ENCODE data around the gene TXNDC5. TPM values are rescaled to one million over a fixed set of nuclear protein-coding genes. Genes with fewer than 3 reads are reported as not detected.
"Not testable (repeated sequence)": the region's sequence is repeated elsewhere in the genome, so short reads cannot be mapped to it uniquely, and the experiment has no call there.

Gene TXNDC5
- total RNA-seq, 1 donor from 2014 or later: 192 TPM

DNA sequence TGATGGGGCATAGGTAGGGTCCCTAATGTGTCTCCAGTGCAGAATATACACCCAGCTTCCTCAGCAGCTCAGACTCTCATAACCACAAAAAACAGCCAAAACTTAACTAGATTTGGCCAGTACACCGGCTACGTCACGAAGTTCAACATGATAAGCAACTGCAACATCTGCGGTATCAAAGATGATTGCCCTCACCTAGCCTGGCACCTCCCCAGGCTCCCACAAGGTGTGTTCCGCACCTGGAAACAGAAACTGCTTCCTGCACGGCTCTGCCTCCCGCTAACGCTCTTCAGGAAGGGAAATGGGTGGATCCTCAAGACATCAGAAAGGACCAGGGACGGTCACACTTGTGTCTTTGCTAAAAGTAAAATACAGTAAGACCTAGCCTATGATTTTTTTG, 9.5 kb downstream of the TXNDC5 start:
- Histone ChIP-seq H3K9me3 (no peaks in the 10 kb centered on the region), H3K27ac (no peak overlapping the region), H3K4me1 (no peaks in the 10 kb centered on the region), H3K4me3 (no peak overlapping the region), H3K36me3 (peaks cover 73 to 85% of the 10 kb centered on the region in 2 donors), H3K27me3 (no peaks in the 10 kb centered on the region)
- no peak for DNase-seq (ENCODE audit: low spot score in 2 of 2)
- intact Hi-C loops (cut with DNase I): no loop called here
- TF ChIP-seq, protein P1, sequence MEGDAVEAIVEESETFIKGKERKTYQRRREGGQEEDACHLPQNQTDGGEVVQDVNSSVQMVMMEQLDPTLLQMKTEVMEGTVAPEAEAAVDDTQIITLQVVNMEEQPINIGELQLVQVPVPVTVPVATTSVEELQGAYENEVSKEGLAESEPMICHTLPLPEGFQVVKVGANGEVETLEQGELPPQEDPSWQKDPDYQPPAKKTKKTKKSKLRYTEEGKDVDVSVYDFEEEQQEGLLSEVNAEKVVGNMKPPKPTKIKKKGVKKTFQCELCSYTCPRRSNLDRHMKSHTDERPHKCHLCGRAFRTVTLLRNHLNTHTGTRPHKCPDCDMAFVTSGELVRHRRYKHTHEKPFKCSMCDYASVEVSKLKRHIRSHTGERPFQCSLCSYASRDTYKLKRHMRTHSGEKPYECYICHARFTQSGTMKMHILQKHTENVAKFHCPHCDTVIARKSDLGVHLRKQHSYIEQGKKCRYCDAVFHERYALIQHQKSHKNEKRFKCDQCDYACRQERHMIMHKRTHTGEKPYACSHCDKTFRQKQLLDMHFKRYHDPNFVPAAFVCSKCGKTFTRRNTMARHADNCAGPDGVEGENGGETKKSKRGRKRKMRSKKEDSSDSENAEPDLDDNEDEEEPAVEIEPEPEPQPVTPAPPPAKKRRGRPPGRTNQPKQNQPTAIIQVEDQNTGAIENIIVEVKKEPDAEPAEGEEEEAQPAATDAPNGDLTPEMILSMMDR (IDR thresholded peaks at IDR 0.05): no peak

DNA sequence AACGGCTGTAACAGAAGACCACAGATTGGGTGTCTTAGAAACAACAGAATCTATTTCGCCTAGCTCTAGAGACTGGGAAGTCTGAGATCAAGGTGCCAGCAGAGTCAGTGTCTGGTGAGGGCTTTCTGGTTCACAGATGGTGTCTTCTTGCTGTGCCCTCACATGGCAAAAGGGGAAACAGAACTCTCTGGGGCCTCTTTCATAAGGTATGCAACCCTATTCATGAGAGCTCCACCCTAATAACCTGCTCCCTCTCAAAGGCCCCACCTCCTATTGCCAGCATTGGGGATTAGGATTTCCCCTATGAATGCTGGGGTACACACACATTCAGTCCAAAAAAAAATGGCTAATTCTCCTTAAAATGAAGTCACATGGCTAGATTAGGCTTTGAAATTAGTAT, 10.0 kb downstream of the TXNDC5 start:
- DNase-seq (ENCODE audit: low spot score in 2 of 2): no peak
- TF ChIP-seq, protein P1 (IDR thresholded peaks at IDR 0.05): no peak
- Histone ChIP-seq H3K27me3 (no peaks in the 10 kb centered on the region), H3K4me3 (no peak overlapping the region), H3K36me3 (peaks cover 76 to 90% of the 10 kb centered on the region in 2 donors), H3K9me3 (no peaks in the 10 kb centered on the region), H3K4me1 (no peaks in the 10 kb centered on the region), H3K27ac (no peak overlapping the region)
- intact Hi-C loops (cut with DNase I): no loop called here

DNA sequence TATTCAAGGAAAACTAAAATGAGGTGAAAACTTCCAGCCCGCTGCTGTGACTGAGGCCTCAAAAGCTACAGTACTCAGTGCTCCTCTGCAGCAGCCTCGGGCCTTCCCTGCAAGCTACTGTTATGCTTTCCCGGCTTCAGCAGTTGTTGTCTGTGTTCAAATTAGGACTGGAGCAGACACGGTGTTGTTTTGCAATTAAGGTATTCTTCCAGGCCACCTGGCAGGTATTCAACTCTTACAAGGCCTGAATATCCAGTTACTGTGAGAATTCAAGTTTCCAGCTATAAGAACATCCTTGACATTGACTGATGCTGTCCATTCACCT, 10.7 kb downstream of the TXNDC5 start:
- intact Hi-C loops (cut with DNase I): no loop called here
- peaks cover 84 to 97% of the 10 kb centered on the region in 2 donors for H3K36me3 ChIP-seq
- TF ChIP-seq, protein P1 (IDR thresholded peaks at IDR 0.05): no peak

DNA sequence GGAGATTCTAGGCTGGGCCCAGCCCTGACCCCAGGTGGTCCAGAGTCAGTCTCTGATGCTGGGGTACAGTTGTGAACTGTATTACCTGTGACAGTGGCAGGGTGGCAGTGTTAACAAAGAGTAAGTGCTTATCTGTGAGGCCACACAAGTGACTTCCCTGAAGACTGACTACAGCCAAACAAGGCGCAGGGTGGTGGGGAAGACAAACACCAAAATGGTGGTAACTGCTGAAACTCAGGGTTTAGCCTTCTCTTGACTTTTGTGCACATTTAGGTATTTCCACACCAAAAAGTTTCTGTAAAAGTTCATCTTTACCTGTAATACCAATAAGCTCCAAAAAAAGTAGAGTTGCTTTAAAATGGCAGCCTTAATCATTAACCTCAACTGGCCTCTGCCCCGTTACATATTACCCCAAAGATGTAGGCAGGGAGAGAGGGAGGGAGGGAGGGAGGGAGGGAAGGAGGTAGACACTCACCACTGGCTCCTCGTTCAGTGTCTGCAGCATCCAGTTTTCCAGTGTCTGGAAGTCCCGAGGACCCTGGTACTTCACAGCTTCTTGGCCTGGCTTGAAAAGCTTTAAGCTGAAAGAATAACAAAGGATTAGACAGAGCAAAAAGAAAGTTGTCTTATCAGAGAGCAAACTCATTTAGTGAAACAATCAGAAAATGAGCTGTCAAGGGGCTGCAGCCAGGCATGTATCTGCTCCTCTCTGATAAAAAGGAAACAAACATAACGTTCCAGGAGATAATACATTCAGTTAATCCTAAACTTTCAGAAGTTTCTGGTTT, 11.3 kb downstream of the TXNDC5 start:
- H3K4me3 ChIP-seq: no peak overlapping the region
- intact Hi-C loops (cut with DNase I): no loop called here
- DNase-seq (ENCODE audit: low spot score in 2 of 2): no peak
- TF ChIP-seq, protein P1 (IDR thresholded peaks at IDR 0.05): no peak
- H3K36me3 ChIP-seq: peaks cover 85 to 100% of the 10 kb centered on the region in 2 donors
- no peaks in the 10 kb centered on the region for H3K27me3 ChIP-seq
- no peak overlapping the region for H3K27ac ChIP-seq
- no peaks in the 10 kb centered on the region for H3K4me1 ChIP-seq
- H3K9me3 ChIP-seq: no peaks in the 10 kb centered on the region

More for the DNA sequence above, 10.7 kb downstream of the TXNDC5 start:
- no peak overlapping the region for H3K4me3 ChIP-seq
- H3K27me3 ChIP-seq: no peaks in the 10 kb centered on the region
- no peaks in the 10 kb centered on the region for H3K4me1 ChIP-seq
- no peak overlapping the region for H3K27ac ChIP-seq
- DNase-seq (ENCODE audit: low spot score in 2 of 2): no peak
- no peaks in the 10 kb centered on the region for H3K9me3 ChIP-seq

DNA sequence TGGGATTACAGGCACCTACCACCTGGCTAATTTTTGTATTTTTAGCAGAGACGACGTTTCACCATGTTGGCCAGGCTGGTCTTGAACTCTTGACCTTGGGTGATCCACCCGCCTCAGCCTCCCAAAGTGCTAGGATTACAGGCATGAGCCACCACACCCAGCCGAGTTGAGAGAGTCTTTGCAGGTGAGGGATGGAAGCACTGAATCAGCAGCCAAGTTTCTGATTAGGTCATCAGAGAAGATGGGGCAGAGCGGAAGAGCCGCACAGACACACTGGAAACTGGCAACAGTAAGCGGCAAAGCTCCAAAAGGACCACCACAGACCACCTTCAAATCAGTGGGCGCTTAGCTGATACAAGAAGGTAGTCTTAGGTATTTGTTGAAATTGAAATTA, 12.4 kb downstream of the TXNDC5 start:
- H3K4me3 ChIP-seq; DNase-seq (ENCODE audit: low spot score in 2 of 2); H3K9me3 ChIP-seq; H3K4me1 ChIP-seq; H3K27me3 ChIP-seq; H3K27ac ChIP-seq; intact Hi-C loops (cut with DNase I): not testable (repeated sequence)
- H3K36me3 ChIP-seq: peaks cover 85 to 100% of the 10 kb centered on the region in 2 donors

DNA sequence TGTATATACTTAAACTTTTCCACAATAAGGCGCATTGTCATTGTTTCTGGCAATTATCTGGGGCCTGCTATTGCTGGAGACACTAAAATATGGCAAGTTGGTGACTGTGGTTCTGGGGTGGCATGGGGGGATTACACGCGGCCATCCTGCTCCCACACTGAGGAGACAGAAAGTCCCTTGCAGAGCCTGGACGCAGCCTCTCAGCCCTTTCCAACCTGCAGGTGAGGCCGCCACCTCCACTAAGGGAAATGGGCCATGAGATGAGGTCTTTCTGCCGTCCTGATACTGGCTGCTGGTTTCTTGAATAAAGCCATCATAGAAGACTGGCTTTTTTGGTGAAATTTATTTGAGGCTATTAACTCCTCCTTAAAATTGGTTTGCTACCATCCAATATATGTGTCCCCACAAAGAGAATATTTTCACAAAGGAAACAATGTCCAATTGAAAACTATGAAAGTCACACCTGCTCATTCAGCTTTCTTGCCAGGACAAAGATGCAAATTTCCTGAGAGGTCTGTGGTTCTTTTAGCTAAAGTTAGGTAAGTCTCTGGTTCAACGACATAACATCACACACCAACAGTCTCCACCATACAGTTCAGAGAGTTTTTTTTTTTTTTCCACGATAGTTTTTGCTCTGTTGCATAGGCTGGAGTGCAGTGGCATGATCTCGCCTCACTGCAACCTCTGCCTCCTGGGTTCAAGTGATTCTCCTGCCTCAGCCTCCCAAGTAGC, 13.0 kb downstream of the TXNDC5 start:
- Histone ChIP-seq H3K9me3 (no peaks in the 10 kb centered on the region), H3K27me3 (no peaks in the 10 kb centered on the region), H3K4me3 (no peak overlapping the region), H3K36me3 (peaks cover 86 to 100% of the 10 kb centered on the region in 2 donors), H3K4me1 (no peaks in the 10 kb centered on the region), H3K27ac (no peak overlapping the region)
- TF ChIP-seq, protein P1 (IDR thresholded peaks at IDR 0.05): no peak
- no peak for DNase-seq (ENCODE audit: low spot score in 2 of 2)
- intact Hi-C loops (cut with DNase I): no loop called here
